ENCODE data around the gene MRPL10.

DNA sequence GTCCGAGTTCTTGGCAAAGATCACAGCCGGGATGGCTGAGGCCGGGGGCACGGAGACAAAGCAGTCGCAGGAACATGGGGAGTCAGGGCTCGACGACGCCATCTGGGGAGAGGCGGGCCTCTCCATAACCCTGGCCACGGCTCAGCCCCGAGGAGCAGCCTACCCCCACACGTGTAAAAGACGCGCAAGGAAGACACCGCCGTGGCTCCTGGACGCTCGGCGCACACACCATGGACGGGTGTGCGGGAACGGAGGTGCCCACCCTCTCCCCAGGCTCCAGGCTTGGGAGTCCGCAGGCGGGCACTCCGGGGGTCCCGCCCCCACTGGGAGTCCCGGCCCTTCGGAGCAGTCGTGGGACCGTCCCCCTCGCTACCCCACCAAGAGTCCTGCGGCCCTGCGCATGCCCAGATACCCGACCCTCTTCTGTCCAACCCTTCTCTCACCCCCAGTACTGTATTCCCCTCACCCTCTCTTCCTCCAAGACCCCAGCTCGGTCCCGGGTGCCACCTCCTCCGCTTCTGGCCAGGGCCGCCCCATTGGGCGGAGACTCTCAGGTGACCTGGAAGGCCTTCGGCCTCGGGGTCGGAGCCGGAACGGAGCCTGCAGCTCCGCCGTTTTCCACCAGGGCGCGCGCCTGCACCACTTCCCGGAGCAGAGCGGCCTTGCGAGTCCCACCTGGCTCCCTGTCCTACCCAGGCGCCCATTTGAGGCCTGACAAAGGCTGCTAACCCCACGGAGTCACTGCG lies 9.6 kb upstream of the MRPL10 start, which contains the start of gene SCRN2:
- TF ChIP-seq, protein P1, sequence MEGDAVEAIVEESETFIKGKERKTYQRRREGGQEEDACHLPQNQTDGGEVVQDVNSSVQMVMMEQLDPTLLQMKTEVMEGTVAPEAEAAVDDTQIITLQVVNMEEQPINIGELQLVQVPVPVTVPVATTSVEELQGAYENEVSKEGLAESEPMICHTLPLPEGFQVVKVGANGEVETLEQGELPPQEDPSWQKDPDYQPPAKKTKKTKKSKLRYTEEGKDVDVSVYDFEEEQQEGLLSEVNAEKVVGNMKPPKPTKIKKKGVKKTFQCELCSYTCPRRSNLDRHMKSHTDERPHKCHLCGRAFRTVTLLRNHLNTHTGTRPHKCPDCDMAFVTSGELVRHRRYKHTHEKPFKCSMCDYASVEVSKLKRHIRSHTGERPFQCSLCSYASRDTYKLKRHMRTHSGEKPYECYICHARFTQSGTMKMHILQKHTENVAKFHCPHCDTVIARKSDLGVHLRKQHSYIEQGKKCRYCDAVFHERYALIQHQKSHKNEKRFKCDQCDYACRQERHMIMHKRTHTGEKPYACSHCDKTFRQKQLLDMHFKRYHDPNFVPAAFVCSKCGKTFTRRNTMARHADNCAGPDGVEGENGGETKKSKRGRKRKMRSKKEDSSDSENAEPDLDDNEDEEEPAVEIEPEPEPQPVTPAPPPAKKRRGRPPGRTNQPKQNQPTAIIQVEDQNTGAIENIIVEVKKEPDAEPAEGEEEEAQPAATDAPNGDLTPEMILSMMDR (IDR thresholded peaks at IDR 0.05; ENCODE audit: borderline replicate concordance, extremely low read depth, low read length, poor library complexity, severe bottlenecking), result peak; percentile 99
- TF ChIP-seq EZH2 (IDR thresholded peaks at IDR 0.05; ENCODE audit: borderline replicate concordance, low read depth, low read length, severe bottlenecking), result no peak

Data from DND-41 (cell line).